GM18909 (cell line): ENCODE results near the gene CLEC16A.
"Not testable (repeated sequence)": the region's sequence is repeated elsewhere in the genome, so short reads cannot be mapped to it uniquely, and the experiment has no call there.

ENCODE experiments used
- ATAC-seq: cut with Tn5 transposase; IDR thresholded peaks from one replicate; pipeline ENCODE4 v1.9.1; 2021; ENCODE audit warnings: mild to moderate bottlenecking; ENCODE audit not compliant: unreplicated experiment, poor library complexity

Gene CLEC16A

GRCh38 chr16:10964039-10964890 is 19.9 kb downstream of the CLEC16A start:
- peak; percentile 42 for ATAC-seq

GRCh38 chr16:10964891-10965326 is 20.5 kb downstream of the CLEC16A start:
- ATAC-seq, result peak; percentile 52

- ATAC-seq, result peak; percentile 72
Observed at GRCh38 chr16:10965440-10966061, 21.2 kb downstream of the CLEC16A start.

GRCh38 chr16:10966129-10966528 is 21.8 kb downstream of the CLEC16A start:
- ATAC-seq, result no peak

- ATAC-seq, result not testable (repeated sequence)
Observed at GRCh38 chr16:10966559-10966958, 22.2 kb downstream of the CLEC16A start.

GRCh38 chr16:10967986-10968385 is 23.6 kb downstream of the CLEC16A start:
- ATAC-seq, result no peak

- no peak for ATAC-seq
Observed at GRCh38 chr16:10968498-10968897, 24.1 kb downstream of the CLEC16A start.

GRCh38 chr16:10969615-10970014 is 25.3 kb downstream of the CLEC16A start:
- no peak for ATAC-seq

- ATAC-seq, result no peak
Observed at GRCh38 chr16:10970065-10970464, 25.7 kb downstream of the CLEC16A start.

GRCh38 chr16:10971560-10971961 is 27.2 kb downstream of the CLEC16A start:
- no peak for ATAC-seq

GRCh38 chr16:10972108-10972818 is 27.9 kb downstream of the CLEC16A start:
- ATAC-seq, result no peak

- no peak for ATAC-seq
Observed at GRCh38 chr16:10972819-10973464, 28.6 kb downstream of the CLEC16A start.

- ATAC-seq, result no peak
Observed at GRCh38 chr16:10976634-10977033, 32.3 kb downstream of the CLEC16A start.

GRCh38 chr16:10978124-10978523 is 33.8 kb downstream of the CLEC16A start:
- ATAC-seq, result no peak

GRCh38 chr16:10978871-10979446 is 34.6 kb downstream of the CLEC16A start:
- no peak for ATAC-seq

- ATAC-seq, result no peak
Observed at GRCh38 chr16:10979717-10980601, 35.6 kb downstream of the CLEC16A start.

GRCh38 chr16:10980813-10981212 is 36.4 kb downstream of the CLEC16A start:
- ATAC-seq, result no peak

- ATAC-seq, result peak; percentile 80
Observed at GRCh38 chr16:10981697-10982216, 37.4 kb downstream of the CLEC16A start.
